Fibroblast of the aortic adventitia (primary cell): ENCODE results near the gene KCNB1. TPM values are rescaled to one million over a fixed set of nuclear protein-coding genes. Genes with fewer than 3 reads are reported as not detected.

Experiments
- DNase-seq: peaks from one replicate; pipeline ENCODE4 v3.0.0-alpha.2; 2010; ENCODE audit warnings: low read depth
- H3K4me3 ChIP-seq: 2 replicates; pipeline ENCODE4 v1.5.1; 2011; ENCODE audit warnings: low read depth, mild to moderate bottlenecking, control low read depth, low read length, moderate library complexity
- total RNA-seq: library from RNA; depleted of rRNA; stranded (reverse); fragments of >200 nt; gene quantifications from 2 replicates; pipeline ENCODE4 v1.2.3, GENCODE V29; 2012; ENCODE audit warnings: low replicate concordance
- TF ChIP-seq, protein P1 (sequence below): IDR thresholded peaks from 2 replicates; pipeline ENCODE4 v1.5.1; 2011; ENCODE audit warnings: mild to moderate bottlenecking, low read length, control low read depth, inconsistent platforms; ENCODE audit not compliant: insufficient read depth

Gene KCNB1
- total RNA-seq, 1 donor: 0.27 TPM

- DNase-seq: peak; percentile 86
- H3K4me3 ChIP-seq: no peak overlapping the region
- TF ChIP-seq, protein P1, sequence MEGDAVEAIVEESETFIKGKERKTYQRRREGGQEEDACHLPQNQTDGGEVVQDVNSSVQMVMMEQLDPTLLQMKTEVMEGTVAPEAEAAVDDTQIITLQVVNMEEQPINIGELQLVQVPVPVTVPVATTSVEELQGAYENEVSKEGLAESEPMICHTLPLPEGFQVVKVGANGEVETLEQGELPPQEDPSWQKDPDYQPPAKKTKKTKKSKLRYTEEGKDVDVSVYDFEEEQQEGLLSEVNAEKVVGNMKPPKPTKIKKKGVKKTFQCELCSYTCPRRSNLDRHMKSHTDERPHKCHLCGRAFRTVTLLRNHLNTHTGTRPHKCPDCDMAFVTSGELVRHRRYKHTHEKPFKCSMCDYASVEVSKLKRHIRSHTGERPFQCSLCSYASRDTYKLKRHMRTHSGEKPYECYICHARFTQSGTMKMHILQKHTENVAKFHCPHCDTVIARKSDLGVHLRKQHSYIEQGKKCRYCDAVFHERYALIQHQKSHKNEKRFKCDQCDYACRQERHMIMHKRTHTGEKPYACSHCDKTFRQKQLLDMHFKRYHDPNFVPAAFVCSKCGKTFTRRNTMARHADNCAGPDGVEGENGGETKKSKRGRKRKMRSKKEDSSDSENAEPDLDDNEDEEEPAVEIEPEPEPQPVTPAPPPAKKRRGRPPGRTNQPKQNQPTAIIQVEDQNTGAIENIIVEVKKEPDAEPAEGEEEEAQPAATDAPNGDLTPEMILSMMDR: peak; percentile 64
These were observed 158.7 kb downstream of the KCNB1 start for GRCh38 chr20:49323622-49324238.

DNA sequence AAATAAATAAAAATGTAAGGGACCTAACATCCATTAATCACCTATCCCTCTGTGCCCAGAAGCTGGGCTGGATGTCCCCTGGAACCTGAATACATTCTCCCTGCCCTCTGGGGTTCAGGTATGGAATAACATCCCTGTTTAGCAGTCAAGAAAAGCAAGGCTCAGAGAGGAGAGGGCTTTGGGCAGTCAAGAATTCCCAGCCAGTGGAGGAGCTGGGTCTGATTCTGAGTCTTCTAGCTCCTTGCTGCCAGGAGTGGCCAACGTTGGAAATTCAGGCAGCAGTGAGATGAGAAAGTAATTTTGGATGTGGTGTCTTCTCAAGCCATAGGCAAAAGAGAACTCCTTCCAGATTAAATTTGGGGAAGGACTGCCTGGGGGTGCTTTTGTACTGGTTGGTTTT is 162.0 kb downstream of the KCNB1 start:
- TF ChIP-seq, protein P1: peak; percentile 65
- peak; percentile 69 for DNase-seq
- H3K4me3 ChIP-seq: no peak overlapping the region

- TF ChIP-seq, protein P1: no peak
- no peak overlapping the region for H3K4me3 ChIP-seq
- DNase-seq: no peak
These were observed 163.2 kb downstream of the KCNB1 start for GRCh38 chr20:49319208-49319809.

GRCh38 chr20:49318430-49319207 is 163.8 kb downstream of the KCNB1 start:
- no peak for DNase-seq
- H3K4me3 ChIP-seq: peak overlapping the region; percentile 42
- TF ChIP-seq, protein P1: no peak

DNA sequence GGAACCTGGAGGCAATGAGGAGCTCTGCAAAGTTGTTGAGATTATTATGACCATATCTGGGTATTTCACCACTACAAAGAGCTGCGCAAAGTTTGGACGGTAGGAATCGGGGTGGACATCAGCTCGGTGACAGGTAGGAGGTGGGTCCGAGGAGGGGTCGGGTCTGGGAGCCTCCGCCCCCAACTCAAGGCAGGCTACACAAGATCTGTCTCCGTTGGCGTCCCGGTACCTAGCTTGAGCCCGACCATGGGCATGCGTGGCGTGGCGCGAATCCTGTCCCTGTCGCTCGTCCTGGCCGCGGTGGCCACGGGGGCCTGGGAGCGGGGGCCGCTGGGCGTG is 164.4 kb downstream of the KCNB1 start:
- no peak overlapping the region for H3K4me3 ChIP-seq
- TF ChIP-seq, protein P1: no peak
- no peak for DNase-seq

- TF ChIP-seq, protein P1: no peak
- DNase-seq: no peak
- H3K4me3 ChIP-seq: no peak overlapping the region
These were observed 165.8 kb downstream of the KCNB1 start for GRCh38 chr20:49316704-49317103.
